Measurements from ENCODE around the gene PSMD2. TPM values are rescaled to one million over a fixed set of nuclear protein-coding genes. Genes with fewer than 3 reads are reported as not detected.
"Not testable (repeated sequence)": the region's sequence is repeated elsewhere in the genome, so short reads cannot be mapped to it uniquely, and the experiment has no call there.

Gene PSMD2
- total RNA-seq, 2 experiments from 2014 or later = 207 to 236 TPM

- no peak for DNase-seq
Measured at GRCh38 chr3:184260724-184261269, 38.2 kb upstream of the PSMD2 start.

GRCh38 chr3:184261270-184261853, 37.7 kb upstream of the PSMD2 start, which contains the start of gene CAMK2N2:
TSS of gene CAMK2N2 (minus strand) at chr3:184261553. CDS start at chr3:184261285, 268 bp downstream.
- peaks cover 20% of the 10 kb centered on the region for H3K4me1 Mint-ChIP-seq
- peak within 1 kb of the TSS; percentile 73 for H3K4me3 Mint-ChIP-seq
- H3K27me3 Mint-ChIP-seq = peaks cover 31% of the 10 kb centered on the region
- intact Hi-C loops (cut with DNase I, micrococcal nuclease) = loop anchor here in 1 of 2 experiments (1.0 to 10.0 kb wide), 2 partner anchors 11 to 837 kb away; partner anchors contain the start of gene MCF2L2
- no peak within 1 kb of the TSS for H3K27ac Mint-ChIP-seq
- H3K36me3 Mint-ChIP-seq (ENCODE audit: low read depth) = peaks cover 12% of the 10 kb centered on the region
- ChIA-PET POLR2A (no interaction called here), CTCF (interaction anchor here (0.6 to 2.0 kb wide), 6 partner anchors 12 to 556 kb away, joined by 3 to 7 read pairs (median 3); partner anchors contain the start of gene EEF1AKMT4)
- DNase-seq (peak; percentile 73), ATAC-seq (peak; percentile 59)
- H3K9me3 Mint-ChIP-seq (ENCODE audit: low read depth) = no peaks in the 10 kb centered on the region

More at GRCh38 chr3:184260724-184261269, 38.2 kb upstream of the PSMD2 start:
- intact Hi-C loops (cut with DNase I, micrococcal nuclease) = loop anchor here (1.0 to 10.0 kb wide), 5 partner anchors 10 to 836 kb away; partner anchors contain the start of genes EEF1AKMT4 (in 1 of the 2), MCF2L2 (in 1 of the 2), PSMD2 (in 1 of the 2) and VWA5B2 (in 1 of the 2)
- H3K27me3 Mint-ChIP-seq = peaks cover 28% of the 10 kb centered on the region
- POLR2A ChIA-PET = no interaction called here
- H3K27ac Mint-ChIP-seq = no peak overlapping the region
- CTCF ChIA-PET = interaction anchor here (0.6 to 2.0 kb wide), 4 partner anchors 10 to 556 kb away, joined by 3 to 10 read pairs (median 6); partner anchors contain the start of gene EEF1AKMT4
- no peaks in the 10 kb centered on the region for H3K9me3 Mint-ChIP-seq (ENCODE audit: low read depth)
- H3K4me3 Mint-ChIP-seq = peak overlapping the region; percentile 73
- H3K36me3 Mint-ChIP-seq (ENCODE audit: low read depth) = peaks cover 12% of the 10 kb centered on the region
- no peak for ATAC-seq
- peaks cover 22% of the 10 kb centered on the region for H3K4me1 Mint-ChIP-seq

- H3K27me3 Mint-ChIP-seq = peaks cover 32% of the 10 kb centered on the region
- H3K4me3 Mint-ChIP-seq = peak overlapping the region; percentile 73
- H3K4me1 Mint-ChIP-seq = peaks cover 20% of the 10 kb centered on the region
- intact Hi-C loops (cut with DNase I, micrococcal nuclease) = loop anchor here in 1 of 2 experiments (1.0 to 10.0 kb wide), 2 partner anchors 12 to 837 kb away; partner anchors contain the start of gene MCF2L2
- no peak overlapping the region for H3K27ac Mint-ChIP-seq
- CTCF ChIA-PET = interaction anchor here (0.7 to 2.0 kb wide), 4 partner anchors 12 to 35 kb away, joined by 3 to 7 read pairs (median 3); partner anchors contain the start of gene EEF1AKMT4
- POLR2A ChIA-PET = no interaction called here
- ATAC-seq = peak; percentile 20
- peaks cover 12% of the 10 kb centered on the region for H3K36me3 Mint-ChIP-seq (ENCODE audit: low read depth)
- H3K9me3 Mint-ChIP-seq (ENCODE audit: low read depth) = peaks cover under 1% of the 10 kb centered on the region
- peak; percentile 65 for DNase-seq
Measured at GRCh38 chr3:184261854-184262763, 36.9 kb upstream of the PSMD2 start.

GRCh38 chr3:184262764-184263179, 36.3 kb upstream of the PSMD2 start:
- peaks cover 4% of the 10 kb centered on the region for H3K9me3 Mint-ChIP-seq (ENCODE audit: low read depth)
- no peak overlapping the region for H3K27ac Mint-ChIP-seq
- intact Hi-C loops (cut with DNase I, micrococcal nuclease) = loop anchor here in 1 of 2 experiments (10.0 kb wide), 1 partner anchor 838 kb away; the partner anchor contains the start of gene MCF2L2

GRCh38 chr3:184267249-184267648, 31.8 kb upstream of the PSMD2 start:
- H3K9me3 Mint-ChIP-seq (ENCODE audit: low read depth); H3K36me3 Mint-ChIP-seq (ENCODE audit: low read depth); ATAC-seq; DNase-seq; H3K4me1 Mint-ChIP-seq; POLR2A ChIA-PET; H3K27ac Mint-ChIP-seq; CTCF ChIA-PET; H3K4me3 Mint-ChIP-seq: not testable (repeated sequence)
- peaks cover 27% of the 10 kb centered on the region for H3K27me3 Mint-ChIP-seq
- intact Hi-C loops (cut with DNase I, micrococcal nuclease) = loop anchor here in 1 of 2 experiments (10.0 kb wide), 1 partner anchor 842 kb away; the partner anchor contains the start of gene MCF2L2

More at GRCh38 chr3:184262764-184263179, 36.3 kb upstream of the PSMD2 start:
- Mint-ChIP-seq H3K4me1 (peaks cover 20% of the 10 kb centered on the region), H3K27me3 (peaks cover 39% of the 10 kb centered on the region), H3K36me3 (ENCODE audit: low read depth) (peaks cover 15% of the 10 kb centered on the region), H3K4me3 (peak overlapping the region; percentile 73)
- DNase-seq = no peak
- no peak for ATAC-seq
- ChIA-PET CTCF (interaction anchor here (0.5 to 1.5 kb wide), 3 partner anchors 16 to 369 kb away, joined by 3 read pairs; no protein-coding TSS in a partner anchor), POLR2A (no interaction called here)

- Mint-ChIP-seq H3K36me3 (ENCODE audit: low read depth) (peaks cover 1% of the 10 kb centered on the region), H3K4me3 (no peak overlapping the region), H3K27ac (no peak overlapping the region), H3K27me3 (peaks cover 27% of the 10 kb centered on the region), H3K4me1 (no peaks in the 10 kb centered on the region), H3K9me3 (ENCODE audit: low read depth) (peaks cover 2% of the 10 kb centered on the region)
- no peak for DNase-seq
- ATAC-seq = no peak
- CTCF ChIA-PET = interaction anchor here (1.2 to 1.6 kb wide), 2 partner anchors 23 to 44 kb away, joined by 3 to 4 read pairs; partner anchors contain the start of gene EEF1AKMT4
- POLR2A ChIA-PET = no interaction called here
- intact Hi-C loops (cut with DNase I, micrococcal nuclease) = no loop called here
Measured at GRCh38 chr3:184272269-184272668, 26.8 kb upstream of the PSMD2 start.

GRCh38 chr3:184275381-184275701, 23.7 kb upstream of the PSMD2 start:
- H3K36me3 Mint-ChIP-seq (ENCODE audit: low read depth) = no peaks in the 10 kb centered on the region
- no peak overlapping the region for H3K4me3 Mint-ChIP-seq
- H3K27ac Mint-ChIP-seq = no peak overlapping the region

GRCh38 chr3:184275961-184276910, 22.8 kb upstream of the PSMD2 start, which contains the start of gene ECE2:
TSS of gene ECE2 (plus strand) at chr3:184276022. CDS start at chr3:184276154, 132 bp downstream.
- Mint-ChIP-seq H3K4me1 (no peaks in the 10 kb centered on the region), H3K4me3 (no peak within 1 kb of the TSS), H3K27me3 (peaks cover 30% of the 10 kb centered on the region), H3K9me3 (ENCODE audit: low read depth) (no peaks in the 10 kb centered on the region), H3K27ac (no peak within 1 kb of the TSS), H3K36me3 (ENCODE audit: low read depth) (no peaks in the 10 kb centered on the region)
- ATAC-seq (no peak), DNase-seq (no peak)
- intact Hi-C loops (cut with DNase I, micrococcal nuclease) = no loop called here
- POLR2A ChIA-PET = no interaction called here
- CTCF ChIA-PET = interaction anchor here (0.7 kb wide), 1 partner anchor 18 kb away, joined by 3 read pairs; no protein-coding TSS in a partner anchor

More at GRCh38 chr3:184275381-184275701, 23.7 kb upstream of the PSMD2 start:
- H3K4me1 Mint-ChIP-seq = no peaks in the 10 kb centered on the region
- ATAC-seq (no peak), DNase-seq (no peak)
- H3K27me3 Mint-ChIP-seq = peaks cover 30% of the 10 kb centered on the region
- ChIA-PET CTCF (no interaction called here), POLR2A (no interaction called here)
- intact Hi-C loops (cut with DNase I, micrococcal nuclease) = no loop called here
- H3K9me3 Mint-ChIP-seq (ENCODE audit: low read depth) = no peaks in the 10 kb centered on the region

- H3K36me3 Mint-ChIP-seq (ENCODE audit: low read depth) = no peaks in the 10 kb centered on the region
- H3K4me1 Mint-ChIP-seq = no peaks in the 10 kb centered on the region
- H3K4me3 Mint-ChIP-seq = no peak overlapping the region
- peaks cover 30% of the 10 kb centered on the region for H3K27me3 Mint-ChIP-seq
- H3K9me3 Mint-ChIP-seq (ENCODE audit: low read depth) = no peaks in the 10 kb centered on the region
- ChIA-PET CTCF (no interaction called here), POLR2A (no interaction called here)
- no peak overlapping the region for H3K27ac Mint-ChIP-seq
- DNase-seq (no peak), ATAC-seq (no peak)
- intact Hi-C loops (cut with DNase I, micrococcal nuclease) = no loop called here
Measured at GRCh38 chr3:184277366-184277765, 21.7 kb upstream of the PSMD2 start.

GRCh38 chr3:184282941-184283340, 16.1 kb upstream of the PSMD2 start:
- ChIA-PET CTCF (interaction anchor here (3.4 kb wide), 1 partner anchor 56 kb away, joined by 14 read pairs; no protein-coding TSS in a partner anchor), POLR2A (no interaction called here)
- ATAC-seq (no peak), DNase-seq (no peak)
- intact Hi-C loops (cut with DNase I, micrococcal nuclease) = no loop called here
- H3K36me3 Mint-ChIP-seq (ENCODE audit: low read depth) = no peaks in the 10 kb centered on the region
- no peak overlapping the region for H3K27ac Mint-ChIP-seq
- H3K27me3 Mint-ChIP-seq = peaks cover 8% of the 10 kb centered on the region
- no peak overlapping the region for H3K4me3 Mint-ChIP-seq
- H3K4me1 Mint-ChIP-seq = no peaks in the 10 kb centered on the region
- H3K9me3 Mint-ChIP-seq (ENCODE audit: low read depth) = no peaks in the 10 kb centered on the region
